GM12878 (cell line): ENCODE measurements around the gene PEX11B. TPM values are rescaled to one million over a fixed set of nuclear protein-coding genes. Genes with fewer than 3 reads are reported as not detected.
A peak's percentile ranks its signal among the peaks of the same experiment; 100 is the strongest.

Experiments
- ATAC-seq: fragments of 200-7000 bp; cut with Tn5 transposase; 3 replicates; pipeline ENCODE4 v1.9.1; 2020; ENCODE audit warnings: mild to moderate bottlenecking, moderate library complexity
- BruUV-seq: library from RNA; stranded (reverse); fragments of 400-500 nt; replicated peaks from 2 replicates; lab custom pipeline; 2021; lab: Mats Ljungman, UMichigan
- CTCF ChIA-PET: fragments of 300-600 bp; sonication (Branson Sonifier 250); formaldehyde crosslinking; extraction: SDS; loops from one replicate; lab custom pipeline; 2021; ENCODE audit warnings: inconsistent platforms; lab: Yijun Ruan, JAX
- POLR2A ChIA-PET: fragments of 350-600 bp; formaldehyde crosslinking; extraction: SDS; loops from one replicate; lab custom pipeline; 2021; ENCODE audit warnings: inconsistent platforms; lab: Charles Lee
- RAD21 ChIA-PET: fragments of 300-600 bp; sonication (Branson Sonifier 250); formaldehyde crosslinking; loops from one replicate; lab custom pipeline; 2023; ENCODE audit warnings: antibody characterized with exemption; ENCODE audit not compliant: unreplicated experiment; lab: Charles Lee
- SMC1A ChIA-PET: fragments of 300-600 bp; sonication (Branson Sonifier 250); formaldehyde crosslinking; loops from one replicate; lab custom pipeline; 2023; ENCODE audit not compliant: unreplicated experiment, uncharacterized antibody; lab: Charles Lee
- DNase-seq: peaks from one replicate; pipeline ENCODE4 v3.0.0-alpha.2; 2011; ENCODE audit warnings: low read depth, low spot score
- FAIRE-seq: peaks from 3 replicates; lab custom pipeline; 2011; peaks lifted over from hg19 to GRCh38; lab: Jason Lieb, UNC
- H2AFZ ChIP-seq: 2 replicates; pipeline ENCODE4 v1.6.0; 2011; ENCODE audit warnings: low read depth, low read length, control low read depth; ENCODE audit not compliant: control insufficient read depth
- H3K27ac ChIP-seq: 2 replicates; pipeline ENCODE4 v1.5.1; 2011; ENCODE audit warnings: control low read depth; ENCODE audit not compliant: control insufficient read depth, insufficient read depth
- H3K27me3 ChIP-seq, 2 experiments: replicated peaks in 1 of 2; 2 replicates each; pipeline versions ENCODE4 v1.6.0 to v1.6.1; 2011; ENCODE audit warnings: low read length in 1 of 2; ENCODE audit not compliant: control insufficient read depth in 2 of 2, insufficient read depth in 2 of 2
- H3K36me3 ChIP-seq, 2 experiments: 2 replicates each; pipeline ENCODE4 v1.5.1; 2011; ENCODE audit warnings: low read length in 1 of 2; ENCODE audit not compliant: control insufficient read depth in 2 of 2, insufficient read depth in 2 of 2
- H3K4me1 ChIP-seq: 2 replicates; pipeline ENCODE4 v1.6.1; 2011; ENCODE audit warnings: mild to moderate bottlenecking, low read length, moderate library complexity, mixed read lengths; ENCODE audit not compliant: control insufficient read depth, insufficient read depth
- H3K4me2 ChIP-seq: 2 replicates; pipeline ENCODE4 v1.6.0; 2011; ENCODE audit warnings: control low read depth; ENCODE audit not compliant: control insufficient read depth, insufficient read depth
- H3K4me3 ChIP-seq: fragments of 200-600 bp; sonication (generic); 2 replicates; pipeline ENCODE4 v1.5.1; 2016
- H3K79me2 ChIP-seq: 2 replicates; pipeline ENCODE4 v1.6.0; 2011; ENCODE audit warnings: low read length; ENCODE audit not compliant: control insufficient read depth, insufficient read depth
- H3K9ac ChIP-seq: 2 replicates; pipeline ENCODE4 v1.8.0; 2011; ENCODE audit warnings: low read length, control low read depth, mixed read lengths; ENCODE audit not compliant: control insufficient read depth, insufficient read depth
- H3K9me3 ChIP-seq: replicated peaks from 3 replicates; pipeline ENCODE4 v1.5.1; 2011; ENCODE audit warnings: mild to moderate bottlenecking, low read length; ENCODE audit not compliant: control insufficient read depth, insufficient read depth
- H4K20me1 ChIP-seq: 2 replicates; pipeline ENCODE4 v1.6.0; 2011; ENCODE audit not compliant: control insufficient read depth, insufficient read depth
- EED ChIP-seq: sonication (generic); IDR thresholded peaks from 2 replicates; pipeline ENCODE4 v1.6.1; 2016; ENCODE audit warnings: antibody characterized with exemption, low read depth
- HSF1 ChIP-seq: fragments of 150-350 bp; IDR thresholded peaks from 2 replicates; pipeline ENCODE4 v1.6.1; 2014; ENCODE audit warnings: mild to moderate bottlenecking, low read depth, low read length
- IRF4 ChIP-seq: IDR thresholded peaks from 2 replicates; pipeline ENCODE4 v1.6.1; 2011; ENCODE audit warnings: low read depth, low read length
- MLLT1 ChIP-seq: fragments of 450-650 bp; IDR thresholded peaks from 2 replicates; pipeline ENCODE4 v1.6.1; 2016; ENCODE audit warnings: mild to moderate bottlenecking
- PKNOX1 ChIP-seq: fragments of 450-650 bp; IDR thresholded peaks from 2 replicates; pipeline ENCODE4 v1.6.1; 2016; ENCODE audit warnings: mild to moderate bottlenecking
- SMAD1 ChIP-seq: fragments of 450-650 bp; IDR thresholded peaks from 2 replicates; pipeline ENCODE4 v1.6.1; 2018; ENCODE audit warnings: mild to moderate bottlenecking, low read depth; ENCODE audit not compliant: partially characterized antibody
- SPI1 ChIP-seq: IDR thresholded peaks from 2 replicates; pipeline ENCODE4 v1.6.1; 2011; ENCODE audit warnings: low read depth, mild to moderate bottlenecking, low read length, moderate library complexity, borderline replicate concordance; ENCODE audit not compliant: insufficient read depth
- TCF3 ChIP-seq: IDR thresholded peaks from 2 replicates; pipeline ENCODE4 v1.6.1; 2012; ENCODE audit warnings: low read depth, mild to moderate bottlenecking, low read length, borderline replicate concordance; ENCODE audit not compliant: insufficient read depth
- WGBS: methylation state at CpG from one replicate; pipeline ENCODE4 v1.1.6; 2016; ENCODE audit warnings: low lambda C conversion rate; ENCODE audit not compliant: insufficient replicate concordance, insufficient coverage; ENCODE audit errors: missing lambda C conversion rate; 5-methylcytosine and 5-hydroxymethylcytosine counted together
- in situ Hi-C: fragments of 300-500 bp; cut with MboI; formaldehyde crosslinking; loops from 9 replicates; pipeline ENCODE4 v1.14.3; 2018; ENCODE audit warnings: mixed read lengths
- intact Hi-C: fragments of 100-400 bp; cut with micrococcal nuclease; formaldehyde crosslinking; loops from one replicate; pipeline ENCODE4 v1.14.2; 2022; ENCODE audit not compliant: unreplicated experiment
- polyA plus RNA-seq, 11 experiments: library from polyadenylated mRNA; depleted of rRNA in 4 of 11; unstranded in 6 of 11; stranded (reverse) in 5 of 11; fragments of >200 nt; fragmentation: Nextera tagmentation in 4 of 11; fragmentation: Illumina TruSeq in 1 of 11; extraction: Ambion mirVana in 4 of 11; extraction: Trizol in 1 of 11; gene quantifications; 1 replicate in 1 of 11; 2 replicates in 10 of 11; pipeline versions ENCODE4 v1.2.1 to v1.2.3, GENCODE V29; 2011 to 2016; ENCODE audit warnings: inconsistent platforms in 2 of 11, missing spikeins in 2 of 11, low read depth in 1 of 11
- total RNA-seq, 4 experiments: library from RNA; depleted of rRNA in 3 of 4; stranded (reverse); fragments of >200 nt in 3 of 4; fragmentation: Illumina TruSeq in 1 of 4; extraction: Trizol in 1 of 4; gene quantifications; 2 replicates each; pipeline versions ENCODE4 v1.2.1 to v1.2.3, GENCODE V29; 2013 to 2021

The PEX11B gene
- total and polyA plus RNA-seq, 10 of the 15 experiments (the other 5 are each of a cell fraction or from before 2014, with no cell fraction given): 24.9 to 129 (median 40.7) TPM

GRCh38 chr1:145916745-145917144 lies 1.8 kb downstream of the PEX11B start (continued):
- TF ChIP-seq MLLT1: no peak

- no peak overlapping the region for H2AFZ ChIP-seq
These were observed 6.3 kb downstream of the PEX11B start for GRCh38 chr1:145912128-145912641.

More at GRCh38 chr1:145912128-145912641, 6.3 kb downstream of the PEX11B start:
- peak; percentile 16; the same call in 1 of the 3 replicates for ATAC-seq
- ChIA-PET CTCF (interaction anchor here (2.2 to 8.0 kb wide), 4 partner anchors 21 to 66 kb away, joined by 7 to 80 read pairs (median 51); partner anchors contain the start of genes ANKRD34A, NUDT17, PIAS3 and POLR3GL), POLR2A (interaction anchor here (0.7 kb wide), 1 partner anchor 48 kb away, joined by 3 read pairs; no protein-coding TSS in a partner anchor), RAD21 (interaction anchor here (0.6 to 2.0 kb wide), 3 partner anchors 21 to 68 kb away, joined by 3 to 6 read pairs (median 6); no protein-coding TSS in a partner anchor), SMC1A (no interaction called here)
- FAIRE-seq: no peak
- Histone ChIP-seq H3K9me3 (no peaks in the 10 kb centered on the region), H3K36me3 (peaks cover 0 to 8% of the 10 kb centered on the region in 2 experiments; a peak in 3 of 4 replicates), H3K4me2 (no peak overlapping the region), H3K4me3 (no peak overlapping the region), H3K27ac (no peak overlapping the region; the same call in 1 of the 2 replicates), H4K20me1 (no peaks in the 10 kb centered on the region), H3K79me2 (no peaks in the 10 kb centered on the region), H3K9ac (no peak overlapping the region), H3K4me1 (peaks cover 10% of the 10 kb centered on the region; the same call in 1 of the 2 replicates), H3K27me3 (no peaks in the 10 kb centered on the region)
- intact Hi-C loops (no loop called here), in situ Hi-C loops (no loop called here)
- BruUV-seq: no TSS peak
- no peak for TF ChIP-seq SMAD1
- peak; percentile 40; the same call in 1 of the 2 replicates for TF ChIP-seq IRF4
- no peak for TF ChIP-seq TCF3
- no peak for TF ChIP-seq HSF1
- peak; percentile 43; the same call in 1 of the 2 replicates for TF ChIP-seq EED
- peak; percentile 86 for TF ChIP-seq SPI1
- TF ChIP-seq PKNOX1: no peak
- no peak for DNase-seq
- WGBS: 47% methylated on average over 11 of the region's 11 CpGs
